ENCODE measurements around the gene ADAR.

ADAR gene

GRCh38 chr1:154616659-154617345 is 8.8 kb upstream of the ADAR start:
- FAIRE-seq, result no peak

GRCh38 chr1:154615411-154615810 is 7.4 kb upstream of the ADAR start:
- FAIRE-seq, result no peak

GRCh38 chr1:154614901-154615300 is 6.9 kb upstream of the ADAR start:
- no peak for FAIRE-seq

GRCh38 chr1:154614247-154614646 is 6.3 kb upstream of the ADAR start:
- no peak for FAIRE-seq

GRCh38 chr1:154611150-154611862 is 3.3 kb upstream of the ADAR start:
- no peak for FAIRE-seq

- FAIRE-seq, result no peak
These were observed 1.7 kb upstream of the ADAR start for GRCh38 chr1:154609398-154610380.

GRCh38 chr1:154608397-154609270 is 648 bp upstream of the ADAR start:
- FAIRE-seq, result no peak

- no peak for FAIRE-seq
These were observed 829 bp downstream of the ADAR start for GRCh38 chr1:154607106-154607608.

GRCh38 chr1:154605534-154605933 is 2.5 kb downstream of the ADAR start:
- FAIRE-seq, result no peak

GRCh38 chr1:154603317-154603716 is 4.7 kb downstream of the ADAR start:
- FAIRE-seq, result no peak

GRCh38 chr1:154599658-154600057 is 8.3 kb downstream of the ADAR start:
- no peak for FAIRE-seq

- no peak for FAIRE-seq
These were observed 8.9 kb downstream of the ADAR start for GRCh38 chr1:154598871-154599635.

GRCh38 chr1:154595621-154596020 is 12.4 kb downstream of the ADAR start:
- FAIRE-seq, result peak; percentile 94

- FAIRE-seq, result no peak
These were observed 13.2 kb downstream of the ADAR start for GRCh38 chr1:154594811-154595210.

GRCh38 chr1:154593390-154593789 is 14.6 kb downstream of the ADAR start:
- FAIRE-seq, result no peak

GRCh38 chr1:154591206-154591605 is 16.8 kb downstream of the ADAR start:
- no peak for FAIRE-seq

GRCh38 chr1:154590756-154591155 is 17.2 kb downstream of the ADAR start:
- no peak for FAIRE-seq

GRCh38 chr1:154589780-154590179 is 18.2 kb downstream of the ADAR start:
- no peak for FAIRE-seq

- no peak for FAIRE-seq
These were observed 21.3 kb downstream of the ADAR start for GRCh38 chr1:154586641-154587040.

GRCh38 chr1:154586231-154586630 is 21.8 kb downstream of the ADAR start:
- no peak for FAIRE-seq

GRCh38 chr1:154584267-154584994 is 23.6 kb downstream of the ADAR start:
- no peak for FAIRE-seq

All from TTC549 (cell line).